GM12891 (cell line): Measurements from ENCODE around the gene GPR39.

ENCODE experiments used
- POLR2A ChIP-seq: IDR thresholded peaks from 2 replicates; pipeline ENCODE4 v1.6.1; 2011; ENCODE audit warnings: low read depth, low read length, control low read depth
- POU2F2 ChIP-seq: IDR thresholded peaks from 2 replicates; pipeline ENCODE4 v1.6.1; 2011; ENCODE audit warnings: low read depth, mild to moderate bottlenecking, control low read depth, low read length, moderate library complexity
- TAF1 ChIP-seq: IDR thresholded peaks from 2 replicates; pipeline ENCODE4 v1.6.1; 2011; ENCODE audit warnings: low read depth, low read length, control low read depth

GRCh38 chr2:132664096-132664495 is 247.5 kb downstream of the GPR39 start:
- TF ChIP-seq POU2F2, result no peak
- TF ChIP-seq POLR2A, result no peak
- TF ChIP-seq TAF1, result no peak
